ACHN (cell line): ENCODE data around the gene GHRH.

Experiments used
- DNase-seq: peaks from one replicate; pipeline ENCODE4 v3.0.0-alpha.2; 2015
- in situ Hi-C: cut with HindIII; loops from 2 replicates; pipeline ENCODE4 v1.10.0; 2017; ENCODE audit warnings: low sequenced_read_pairs, low pct_ligation_motif_present, low pct_unique_long_range_greater_than_20kb

Gene GHRH

DNA sequence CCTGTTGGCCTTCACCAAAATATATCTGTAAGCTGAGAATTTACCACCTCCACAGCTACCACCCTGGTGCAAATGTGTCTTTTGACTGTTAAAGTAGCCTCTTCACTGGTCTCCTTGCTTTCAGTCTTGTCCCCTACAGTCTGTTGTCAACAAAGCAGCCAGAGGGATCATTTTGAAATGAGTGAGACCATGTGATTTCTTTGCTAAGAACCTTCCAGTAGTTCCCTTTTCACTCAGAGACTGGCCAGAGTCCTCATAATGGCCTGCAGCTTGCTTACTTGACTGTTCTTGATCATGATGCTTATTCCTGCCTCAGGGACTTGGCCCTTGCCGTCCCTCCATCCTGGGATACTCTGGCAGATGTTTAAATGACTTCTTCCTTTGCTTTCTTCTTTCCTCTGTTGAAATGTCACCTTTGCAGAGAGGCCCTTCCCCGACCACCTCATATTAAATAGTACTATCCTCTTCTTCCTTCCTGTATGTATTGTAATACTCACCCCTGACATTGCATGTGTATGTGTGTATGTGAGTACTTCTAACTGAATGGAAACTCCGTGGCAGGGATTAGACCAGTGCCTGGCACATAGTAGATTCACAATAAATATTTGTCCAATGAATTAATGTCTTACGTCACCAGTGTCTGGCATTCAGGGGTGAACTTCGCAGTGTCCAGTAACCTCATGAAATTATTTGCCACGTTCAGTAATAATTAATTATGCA lies 32.8 kb upstream of the GHRH start:
- in situ Hi-C loops: no loop called here
- peak; percentile 10 for DNase-seq

DNA sequence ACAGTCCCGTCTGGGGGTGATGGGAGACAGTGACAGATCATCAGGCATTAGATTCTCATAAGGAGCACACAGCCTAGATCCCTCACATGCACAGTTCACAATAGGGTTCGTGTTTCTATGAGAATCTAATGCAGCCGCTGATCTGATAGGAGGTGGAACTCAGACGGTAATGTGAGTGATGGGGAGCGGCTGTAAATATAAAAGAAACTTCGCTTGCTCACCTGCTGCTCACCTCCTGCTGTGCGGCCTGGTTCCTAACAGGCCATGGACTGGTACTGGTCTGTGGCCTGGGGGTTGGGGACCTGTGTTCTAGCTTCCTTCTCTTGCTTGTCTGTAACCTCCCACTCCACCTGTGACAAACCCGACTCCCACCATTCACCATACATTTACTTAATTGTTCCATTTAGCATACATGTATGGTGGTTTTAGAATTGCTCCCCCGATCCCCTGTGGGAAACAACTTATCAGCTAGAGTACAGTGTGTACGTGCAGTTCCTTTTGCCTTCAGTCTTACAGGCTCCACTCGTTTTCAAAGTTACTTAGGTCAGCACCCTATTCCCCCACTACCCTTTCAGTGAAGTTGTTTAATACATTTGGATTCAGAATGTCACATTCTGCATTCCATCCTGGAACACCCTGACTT lies 31.8 kb upstream of the GHRH start:
- in situ Hi-C loops: no loop called here
- DNase-seq: no peak

DNA sequence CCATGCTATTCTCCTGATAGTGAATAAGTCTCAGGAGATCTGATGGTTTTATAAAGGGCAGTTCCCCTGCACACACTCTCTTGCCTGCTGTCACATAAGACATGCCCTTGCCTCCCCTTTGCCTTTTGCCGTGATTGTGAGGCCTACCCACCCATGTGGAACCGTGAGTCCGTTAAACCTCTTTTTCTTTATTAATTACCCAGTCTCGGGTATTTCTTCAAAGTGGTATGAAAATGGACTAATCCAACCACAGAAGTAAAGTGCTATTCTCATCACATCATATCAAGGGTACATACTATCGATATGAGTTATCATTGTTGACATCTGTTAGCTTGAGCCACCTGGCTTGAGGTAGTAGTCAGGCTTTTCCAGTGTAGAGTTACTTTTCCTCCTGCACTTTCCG lies 30.1 kb upstream of the GHRH start:
- in situ Hi-C loops: no loop called here
- no peak for DNase-seq

DNA sequence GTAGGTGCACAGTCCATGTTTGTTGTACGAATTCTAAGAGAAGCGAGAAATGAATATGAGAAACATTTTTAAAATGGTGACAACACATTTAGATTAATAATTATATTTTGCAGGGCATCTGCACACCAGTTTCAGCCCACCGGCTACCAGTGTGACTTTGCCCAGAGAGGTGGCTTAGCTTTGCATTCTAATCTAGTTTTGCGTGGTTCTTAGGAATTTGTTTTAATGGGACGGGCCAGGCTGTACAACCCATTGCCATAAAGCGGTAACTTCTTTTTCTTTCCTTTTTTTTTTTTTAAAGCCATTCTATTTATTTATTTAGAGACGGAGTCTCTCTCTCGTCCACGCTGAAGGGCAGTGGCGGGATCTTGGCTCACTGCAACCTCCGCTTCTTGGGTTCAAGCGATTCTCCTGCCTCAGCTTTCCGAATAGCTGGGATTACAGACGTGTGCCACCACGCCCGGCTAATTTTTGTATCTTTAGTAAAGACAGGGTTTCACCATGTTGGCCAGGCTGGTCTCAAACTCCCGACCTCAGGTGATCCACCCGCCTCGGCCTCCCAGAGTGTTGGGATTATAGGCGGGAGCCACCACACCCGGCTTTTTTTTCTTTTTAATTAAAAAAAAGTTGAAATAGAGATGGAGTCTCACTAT lies 28.7 kb upstream of the GHRH start:
- in situ Hi-C loops: no loop called here
- no peak for DNase-seq

DNA sequence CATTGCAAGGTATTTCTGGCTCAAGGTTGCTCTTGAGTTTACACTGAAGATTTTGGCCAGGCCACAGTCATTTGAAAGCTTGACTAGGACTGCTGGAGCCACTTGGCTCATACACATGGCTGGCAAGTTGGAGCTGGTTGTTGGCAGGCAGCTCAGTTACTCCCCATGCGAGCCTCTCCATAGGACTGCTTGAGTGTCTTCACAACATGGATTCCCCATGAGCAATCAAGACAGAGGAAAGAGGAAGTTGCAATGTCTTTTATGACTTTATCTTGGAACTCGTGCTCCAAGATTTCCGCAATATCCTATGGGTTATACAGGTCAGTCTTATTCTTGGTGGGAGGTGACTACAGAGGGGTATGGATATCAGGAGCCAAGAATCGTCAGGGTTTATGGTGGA lies 26.5 kb upstream of the GHRH start:
- in situ Hi-C loops: no loop called here
- DNase-seq: no peak

DNA sequence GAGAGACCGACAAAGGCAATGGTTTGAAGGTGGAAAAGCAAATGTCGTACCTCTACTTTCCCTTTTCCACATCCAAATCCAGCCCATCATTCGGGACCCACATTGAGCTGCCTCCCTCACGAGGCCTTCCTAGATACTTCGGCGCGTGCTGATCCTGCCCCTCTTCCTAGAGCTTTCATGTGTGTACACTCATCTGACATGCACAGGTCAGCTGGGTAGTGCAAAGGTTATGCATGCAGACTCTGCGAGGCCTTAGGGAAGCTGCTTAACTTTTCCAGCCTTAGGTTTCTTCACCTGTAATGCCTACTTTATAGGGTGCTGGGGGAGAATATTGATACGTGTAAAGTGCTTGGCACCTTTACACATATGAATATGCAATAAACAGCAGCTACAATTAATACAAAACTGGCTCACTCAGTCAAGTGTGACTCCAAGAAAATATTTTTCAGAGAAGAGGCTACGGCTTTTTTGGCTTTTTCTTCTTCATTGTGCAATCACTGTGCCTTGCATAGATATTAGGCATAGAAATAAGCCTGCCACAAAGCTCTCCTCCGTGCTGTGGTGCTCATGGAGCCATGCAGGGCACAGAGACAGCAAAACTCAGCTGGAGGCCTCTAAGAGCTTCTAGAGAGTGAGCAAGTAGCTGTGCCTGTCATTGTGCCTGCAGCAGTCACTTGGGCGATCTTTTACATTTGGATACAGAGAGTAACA lies 24.2 kb upstream of the GHRH start:
- DNase-seq: no peak
- in situ Hi-C loops: no loop called here

DNA sequence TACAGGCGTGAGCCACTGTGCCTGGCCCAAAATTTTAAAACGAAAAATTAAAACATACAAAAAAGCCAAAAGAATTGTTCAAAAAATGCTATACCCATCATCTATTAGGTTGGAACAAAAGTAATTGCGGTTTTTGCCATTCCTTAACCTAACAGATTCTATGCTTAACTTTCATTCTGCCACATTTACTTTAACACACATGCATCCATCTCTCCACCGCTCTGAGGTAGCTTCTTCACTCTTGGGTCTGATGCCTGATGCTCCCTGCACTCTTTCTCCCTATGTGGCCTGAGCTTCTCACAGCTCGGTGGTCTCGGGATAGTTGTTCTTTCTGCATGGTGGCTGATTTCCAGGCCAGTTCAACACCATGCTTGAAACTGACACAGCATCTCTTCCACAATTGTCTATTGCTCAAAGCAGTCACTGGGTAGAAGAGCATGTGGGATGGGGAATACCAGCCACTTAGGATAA lies 23.1 kb upstream of the GHRH start:
- no peak for DNase-seq
- in situ Hi-C loops: no loop called here

DNA sequence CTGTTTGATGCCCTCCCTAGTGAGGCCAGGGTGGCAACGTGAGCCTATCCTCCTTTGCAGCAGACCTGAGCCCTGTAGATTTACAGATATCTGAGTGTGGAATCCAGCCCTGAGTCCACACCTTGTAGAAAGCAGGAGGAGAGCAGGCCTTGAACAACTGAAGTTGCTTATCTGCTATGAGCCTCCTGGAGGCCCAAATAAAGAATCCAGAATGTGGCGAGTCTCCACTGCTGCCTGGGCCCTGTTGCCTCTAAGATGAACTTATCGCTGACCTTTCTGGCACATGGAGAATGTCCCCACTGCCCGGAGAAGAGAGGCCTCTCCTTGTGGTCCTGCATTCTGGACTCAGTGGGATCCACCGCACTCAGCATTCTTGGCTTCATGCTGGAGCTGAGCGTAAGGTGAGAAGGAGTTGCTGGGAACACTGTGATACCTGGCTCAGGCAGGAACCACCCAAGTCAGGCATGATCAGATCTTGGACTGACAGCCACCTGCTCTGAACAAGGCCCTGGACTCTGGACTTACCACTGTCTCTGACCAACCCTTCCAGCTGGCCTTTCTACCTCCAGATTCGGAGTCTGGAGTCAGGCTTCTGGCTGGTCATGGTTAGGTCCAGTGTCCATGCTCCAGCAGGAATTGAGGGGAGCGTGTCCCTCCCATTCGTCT lies 22.0 kb upstream of the GHRH start:
- DNase-seq: no peak
- in situ Hi-C loops: no loop called here

DNA sequence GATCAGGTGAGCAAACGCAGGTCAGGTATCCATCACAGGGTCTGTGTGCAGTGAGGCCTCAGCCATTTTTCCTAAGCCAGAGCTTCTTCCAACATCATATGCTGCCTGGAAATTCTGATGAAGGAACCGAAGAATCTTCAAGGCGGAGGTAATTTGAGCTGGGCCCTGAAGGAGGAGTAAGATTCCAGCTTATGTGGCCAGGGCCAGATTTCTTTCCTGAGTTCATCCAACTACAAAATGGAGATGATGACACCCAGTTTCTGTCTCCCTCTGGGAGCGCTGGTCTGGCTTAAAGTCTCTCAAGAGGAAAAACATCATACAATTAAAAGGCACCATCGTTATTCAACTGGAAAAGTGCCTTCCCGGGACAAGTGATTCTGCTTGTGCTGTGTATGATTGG lies 20.9 kb upstream of the GHRH start:
- DNase-seq: peak; percentile 41
- in situ Hi-C loops: no loop called here

DNA sequence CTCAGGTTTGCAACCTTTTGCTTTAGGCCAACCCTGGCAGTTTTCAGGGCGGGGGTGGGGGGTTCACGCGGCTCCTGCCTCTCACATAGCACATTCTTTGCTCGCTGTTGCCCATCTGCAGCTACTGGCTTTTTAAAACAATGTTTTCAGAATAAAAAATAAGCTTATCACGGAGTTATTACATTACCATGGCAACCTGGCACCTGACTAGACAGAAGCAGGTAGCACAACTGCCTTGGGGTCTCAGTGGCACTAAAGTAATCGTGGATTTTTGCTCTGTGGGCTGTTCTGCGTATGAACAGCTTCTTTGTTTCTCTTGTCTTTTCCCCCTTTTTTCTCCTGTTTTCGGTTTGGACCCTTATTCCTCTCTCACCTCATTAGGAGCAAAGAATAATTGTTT lies 18.8 kb upstream of the GHRH start:
- in situ Hi-C loops: no loop called here
- no peak for DNase-seq

DNA sequence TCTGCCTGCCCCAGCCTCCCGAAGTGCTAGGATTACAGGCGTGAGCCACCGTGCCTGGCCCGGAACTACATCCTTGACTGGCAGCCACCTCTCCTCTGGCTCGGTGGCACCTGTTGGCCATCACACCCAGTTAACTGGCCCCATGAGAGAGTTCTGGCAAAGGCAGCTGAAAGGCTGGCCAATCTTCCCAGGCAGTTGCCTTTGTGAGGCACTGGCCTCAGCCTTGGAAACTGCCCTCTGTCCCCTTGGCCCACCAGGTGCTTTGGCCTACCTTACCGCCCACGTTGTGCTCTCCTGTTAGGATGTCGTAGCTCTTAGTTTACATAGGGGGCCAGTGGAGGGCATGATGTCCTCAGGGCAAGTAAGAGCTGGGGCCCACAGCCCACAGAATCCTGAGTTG lies 18.2 kb upstream of the GHRH start:
- no peak for DNase-seq
- in situ Hi-C loops: no loop called here

DNA sequence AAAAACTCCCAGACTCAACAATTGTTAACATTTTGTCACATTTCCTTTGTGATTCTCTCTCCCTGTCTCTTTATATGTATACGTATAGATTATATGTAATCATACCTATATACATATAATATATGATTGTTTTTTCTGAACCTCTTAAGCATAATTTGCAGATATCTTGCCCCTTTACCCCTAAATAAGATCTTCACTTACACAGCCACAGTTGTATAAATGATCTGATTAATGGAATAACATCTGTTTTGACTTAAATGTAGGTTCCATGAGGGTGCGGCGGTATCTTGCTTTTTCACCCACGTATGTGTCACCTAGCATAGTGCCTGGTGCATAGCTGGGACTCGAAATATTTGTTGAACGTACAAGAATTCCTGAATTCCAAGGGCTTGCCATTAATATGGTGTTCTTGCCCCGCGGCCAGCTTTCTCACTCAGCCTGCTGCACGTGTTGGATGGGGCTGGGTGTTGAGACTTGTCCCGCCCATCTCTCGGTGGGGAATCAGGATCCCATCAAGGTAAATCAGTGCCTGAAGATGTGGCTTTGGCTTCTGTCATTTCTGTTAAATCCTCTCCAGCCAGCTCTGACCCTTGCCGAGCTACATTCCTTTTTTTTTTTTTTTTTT lies 17.5 kb upstream of the GHRH start:
- in situ Hi-C loops: no loop called here
- DNase-seq: no peak

DNA sequence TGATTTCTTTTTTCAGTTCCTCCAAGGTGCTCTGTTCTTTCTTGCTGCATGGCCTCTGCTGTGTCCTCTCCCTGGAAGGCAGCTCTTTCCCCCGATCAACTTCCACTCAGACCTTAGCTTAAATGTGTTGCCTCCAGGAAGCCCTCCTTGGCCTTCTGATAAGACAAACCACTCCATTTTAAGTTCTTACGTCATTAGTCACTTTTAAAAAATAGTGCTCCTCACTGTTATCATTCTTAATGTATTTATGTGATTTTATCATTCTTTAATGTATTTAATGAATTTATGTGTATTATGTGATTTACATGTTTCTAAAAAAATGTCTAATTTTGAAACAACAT lies 15.6 kb upstream of the GHRH start:
- DNase-seq: no peak
- in situ Hi-C loops: no loop called here

DNA sequence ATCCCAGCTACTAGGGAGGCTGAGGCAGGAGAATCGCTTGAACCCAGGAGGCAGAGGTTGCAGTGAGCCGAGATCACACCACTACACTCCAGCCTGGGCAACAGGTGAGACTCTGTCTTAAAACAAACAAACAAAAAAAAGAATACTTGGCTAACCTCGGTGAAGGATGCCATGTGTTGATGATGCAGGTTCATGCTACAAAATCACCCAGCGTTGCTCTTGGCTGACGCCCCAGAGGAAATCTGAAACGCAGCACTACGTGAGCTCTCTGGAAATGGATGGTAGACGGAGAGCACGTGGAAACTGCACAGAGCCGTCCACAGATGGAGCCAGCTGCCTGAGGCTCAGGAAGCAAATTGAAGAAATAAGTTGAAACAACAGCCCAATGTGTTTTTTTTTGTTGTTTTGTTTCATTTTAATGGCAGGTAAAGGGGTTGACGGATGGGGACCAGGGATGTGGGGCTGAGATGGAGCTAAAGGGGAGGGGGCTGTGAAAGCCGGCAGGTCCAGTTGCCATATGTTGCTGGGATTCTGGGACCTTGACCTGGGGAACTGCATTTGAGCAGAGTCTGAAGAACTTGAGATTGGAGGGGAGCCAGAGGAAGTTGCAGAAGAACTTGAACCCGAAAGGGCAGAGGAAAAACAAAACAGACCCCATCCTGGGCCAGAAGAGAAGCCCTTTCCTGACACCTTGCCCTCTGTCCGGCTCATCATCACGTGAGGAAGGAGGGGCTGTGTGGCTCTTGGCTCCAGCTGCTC lies 15.1 kb upstream of the GHRH start:
- DNase-seq: no peak
- in situ Hi-C loops: no loop called here

DNA sequence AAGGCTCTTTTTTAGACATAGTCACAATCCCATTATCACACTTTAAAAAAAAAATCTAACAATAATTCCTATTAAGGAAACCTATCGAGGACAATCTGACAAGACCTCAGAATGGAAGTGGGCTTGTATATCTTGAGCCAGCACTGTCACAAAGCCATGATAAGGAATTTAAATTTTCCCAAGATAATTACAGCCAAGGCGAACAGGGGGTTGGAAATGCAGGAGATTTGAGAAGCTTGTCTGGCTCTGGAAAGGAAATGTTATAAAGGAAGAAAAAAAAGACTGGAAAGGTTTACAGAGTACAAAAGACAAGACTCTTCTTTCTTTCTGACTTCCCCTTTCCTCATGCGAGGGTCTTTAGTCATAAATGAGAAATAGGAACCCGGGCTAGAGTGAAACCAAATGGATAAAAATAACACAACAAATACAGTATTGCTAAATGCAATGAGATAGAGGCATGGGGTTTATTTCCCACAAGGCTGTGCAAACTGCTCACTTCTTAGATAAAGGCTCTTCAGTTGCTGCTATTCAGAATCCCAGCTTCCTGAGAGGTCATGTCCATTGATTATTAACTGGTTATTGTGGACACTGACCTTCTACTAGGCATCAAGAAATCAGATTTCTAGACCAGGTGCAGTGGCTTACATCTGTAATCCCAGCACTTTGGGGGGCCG lies 13.4 kb upstream of the GHRH start:
- in situ Hi-C loops: no loop called here
- no peak for DNase-seq

DNA sequence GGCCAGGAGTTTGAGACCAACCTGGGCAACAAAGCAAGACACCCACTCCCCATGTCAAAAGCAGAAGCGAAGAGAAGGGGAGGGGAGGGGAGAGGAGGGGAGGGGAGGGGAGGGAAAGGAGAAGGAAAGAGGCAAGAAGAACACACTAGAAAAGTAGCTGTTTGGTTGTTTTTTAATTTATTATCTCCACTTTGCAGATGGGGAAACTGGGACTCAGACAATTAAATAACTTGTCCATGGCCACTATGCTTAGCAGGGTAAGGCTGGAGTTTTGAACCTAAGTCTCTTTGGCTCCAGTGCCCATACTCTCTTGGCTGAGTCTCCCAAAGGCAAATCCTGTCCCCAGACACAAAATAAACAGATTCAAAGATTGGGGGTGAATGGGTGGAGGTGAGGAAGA lies 12.4 kb upstream of the GHRH start:
- no peak for DNase-seq
- in situ Hi-C loops: no loop called here

DNA sequence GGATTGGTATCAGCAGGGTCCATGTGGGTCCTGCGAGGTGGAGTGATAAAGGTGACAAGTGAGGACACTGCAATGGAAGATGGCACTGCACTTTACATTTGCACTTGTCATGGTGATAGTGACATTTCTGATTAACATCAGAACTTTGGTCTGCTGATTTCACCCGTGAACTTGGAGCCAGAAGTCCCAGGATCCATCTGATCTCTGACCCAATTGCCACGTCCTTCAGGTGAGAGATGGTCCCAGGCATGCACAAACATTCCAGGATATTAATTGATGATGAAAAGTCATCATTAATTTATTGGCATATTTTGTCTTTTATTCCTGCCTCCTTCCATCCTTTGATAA lies 9.8 kb upstream of the GHRH start:
- no peak for DNase-seq
- in situ Hi-C loops: no loop called here
